DMS153 treated with DMSO at 0.1 percent for 48 hours (cell line): Measurements from ENCODE around the gene TMEM8B.
"Not testable (repeated sequence)": the region's sequence is repeated elsewhere in the genome, so short reads cannot be mapped to it uniquely, and the experiment has no call there.

Experiments used
- DNase-seq: peaks from one replicate; lab custom pipeline; 2025; ENCODE audit not compliant: unreplicated experiment; lab: John Stamatoyannopoulos, UW

Gene TMEM8B

DNA sequence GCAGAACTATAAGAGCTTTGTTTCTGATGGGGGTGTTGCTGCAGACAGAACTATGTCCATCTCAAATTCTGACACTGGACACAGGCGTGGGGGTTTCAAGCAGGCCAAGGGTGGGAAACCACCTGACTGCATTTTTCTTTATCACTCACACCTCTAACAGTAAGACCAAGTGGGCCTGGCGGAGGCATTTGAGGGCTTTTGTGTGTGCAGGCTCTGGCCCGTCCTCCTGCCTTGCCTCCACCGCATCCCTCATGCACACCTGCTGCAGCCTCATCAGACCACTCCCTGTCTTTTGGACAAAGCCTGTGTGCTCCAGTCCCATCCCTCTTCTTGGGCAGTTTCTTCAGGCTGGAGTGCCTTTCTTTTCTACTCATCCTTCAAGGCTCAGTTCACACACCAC, 33.3 kb downstream of the TMEM8B start:
- DNase-seq: no peak

DNA sequence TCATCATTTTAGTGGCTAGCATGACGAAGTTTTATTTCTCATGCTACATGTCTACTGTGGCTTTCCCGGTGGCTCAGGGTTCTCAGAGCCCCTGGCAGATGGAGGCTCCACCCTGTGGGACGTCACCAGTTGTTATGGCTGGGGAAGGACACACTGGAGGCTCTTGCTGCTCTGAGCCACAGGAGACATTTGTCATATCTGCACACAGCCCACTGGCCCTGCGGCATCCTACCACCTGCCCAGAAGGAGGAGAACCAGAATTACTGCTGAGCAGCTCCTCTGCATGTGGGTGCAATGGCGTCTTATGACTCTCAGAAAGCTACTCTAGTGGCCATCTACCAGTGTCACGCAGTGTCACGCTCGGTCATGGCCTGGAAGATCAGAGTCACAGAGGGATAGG, 34.6 kb downstream of the TMEM8B start:
- DNase-seq: no peak

DNA sequence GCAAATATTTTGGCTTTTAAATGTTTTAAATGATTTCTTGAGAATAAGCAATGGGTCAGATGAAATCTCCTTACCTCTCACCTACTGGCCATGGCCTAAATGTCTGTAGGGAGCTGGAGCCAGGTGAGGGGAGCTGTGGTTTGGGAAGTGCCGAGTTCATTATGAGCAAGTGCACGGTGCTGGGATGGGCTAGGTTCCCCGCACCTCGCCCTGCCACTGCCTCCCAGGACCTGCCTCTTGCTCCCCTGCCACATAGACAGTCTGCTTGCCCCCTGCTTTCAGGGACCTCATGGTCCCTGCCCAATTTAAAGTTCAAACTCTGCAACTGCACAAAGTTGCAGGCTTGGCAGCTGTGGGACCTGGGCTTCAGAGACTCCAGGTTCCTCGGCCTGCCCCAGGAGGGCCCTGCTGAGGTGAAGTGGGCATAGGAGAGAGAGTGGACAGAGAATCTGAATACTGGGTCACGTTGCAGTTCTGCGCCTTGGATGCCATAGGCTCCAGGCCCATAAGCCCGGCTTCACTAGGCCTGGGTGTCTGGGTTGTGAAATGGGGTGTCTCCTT, 35.7 kb downstream of the TMEM8B start:
- DNase-seq: no peak

DNA sequence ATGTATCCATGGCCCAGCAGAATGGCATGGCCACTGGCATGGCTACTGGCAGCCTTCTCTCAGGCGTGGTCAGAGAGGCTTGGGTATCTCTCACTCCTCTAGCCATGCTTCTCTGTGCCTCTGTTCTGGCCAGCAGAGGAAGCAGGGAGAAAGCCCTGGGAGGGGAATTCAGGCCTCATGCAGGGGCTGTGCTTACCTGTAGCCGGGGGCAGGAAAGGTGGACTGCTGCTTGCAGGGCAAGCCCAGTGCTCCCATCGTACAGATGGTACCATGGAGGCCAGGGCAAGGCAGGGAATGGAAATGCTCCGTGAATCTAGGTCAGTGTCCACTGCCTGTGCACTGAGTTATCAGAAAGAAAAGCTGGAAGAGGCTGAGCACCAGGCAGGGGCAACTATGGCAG, 38.5 kb downstream of the TMEM8B start:
- DNase-seq: no peak

DNA sequence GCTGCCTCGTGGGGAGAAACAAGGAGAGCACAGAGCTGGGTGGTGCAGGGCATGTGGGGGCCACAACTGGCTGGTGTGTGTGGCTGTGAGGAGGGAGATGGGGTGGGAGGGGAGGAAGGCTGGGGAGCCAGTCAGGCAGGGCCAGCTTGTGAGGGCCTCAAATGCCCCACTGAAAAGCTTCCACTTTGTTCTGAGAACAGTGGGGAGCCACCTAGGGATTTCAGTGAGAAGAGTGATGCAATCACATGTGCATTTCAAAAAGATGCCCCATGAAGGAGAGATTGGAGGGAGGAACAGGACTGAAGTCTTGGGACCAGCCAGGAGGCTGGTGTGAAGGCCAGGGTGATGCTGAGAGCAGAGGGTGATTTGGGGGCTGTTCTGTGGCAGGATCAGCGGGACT, 39.9 kb downstream of the TMEM8B start:
- DNase-seq: no peak

DNA sequence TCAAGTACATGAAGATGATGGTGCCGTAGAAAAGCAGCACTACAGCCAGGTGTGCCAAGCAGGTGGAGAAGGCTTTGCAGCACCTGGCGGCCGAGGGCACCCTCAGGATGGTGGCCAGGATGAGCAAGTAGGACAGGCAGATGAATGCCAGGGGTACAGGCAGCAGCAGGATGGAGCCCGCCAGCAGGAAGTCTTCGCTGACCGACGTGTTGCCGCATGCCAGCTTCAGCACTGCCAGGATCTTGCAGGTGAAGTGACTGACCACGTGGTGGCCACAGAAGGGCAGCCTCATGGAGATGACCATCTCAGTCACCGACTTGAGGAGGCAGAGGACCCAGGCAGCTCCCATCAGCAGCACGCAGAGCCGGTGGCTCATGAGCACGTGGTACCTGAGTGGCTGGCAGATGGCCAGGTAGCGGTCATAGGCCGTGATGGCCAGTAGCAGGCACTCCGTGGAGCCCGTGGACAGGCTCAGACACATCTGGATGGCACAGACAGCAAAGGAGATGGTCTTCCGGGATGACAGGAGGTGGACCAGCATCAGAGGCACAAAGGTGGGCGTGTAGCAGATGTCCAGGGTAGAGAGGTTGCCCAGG, 40.7 kb downstream of the TMEM8B start:
- DNase-seq: no peak

DNA sequence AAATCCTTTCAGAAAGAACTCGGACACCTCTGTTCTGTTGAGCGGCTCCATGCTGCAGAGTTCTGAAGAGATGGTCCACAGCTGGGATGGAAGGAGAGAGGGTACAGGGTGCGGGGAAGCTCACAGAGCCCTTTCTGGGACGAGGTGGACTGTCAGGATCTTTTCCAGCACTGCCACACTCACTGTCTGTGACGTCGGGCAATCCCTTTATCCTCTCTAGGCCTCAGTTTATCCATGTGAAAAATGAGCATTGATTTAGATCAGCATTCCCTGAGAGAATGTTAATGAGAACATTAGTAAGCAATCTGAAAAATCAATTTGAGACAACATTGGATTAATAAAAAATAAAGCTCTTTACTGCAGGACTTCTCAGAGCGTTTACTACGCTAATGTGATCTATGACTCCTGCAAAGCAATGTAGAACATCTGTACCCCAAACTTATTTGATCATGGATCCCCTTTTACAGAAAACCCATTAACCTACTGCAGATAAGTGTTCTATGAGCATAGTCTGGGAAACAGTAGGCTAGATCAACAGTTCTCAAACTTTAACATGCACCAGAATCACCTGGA, 41.4 kb downstream of the TMEM8B start, which contains the start of gene OR13J1:
TSS of gene OR13J1 (minus strand) at position 51 of the 573 bp plus-strand sequence. CDS start at position 51, 0 bp downstream.
- DNase-seq: no peak

DNA sequence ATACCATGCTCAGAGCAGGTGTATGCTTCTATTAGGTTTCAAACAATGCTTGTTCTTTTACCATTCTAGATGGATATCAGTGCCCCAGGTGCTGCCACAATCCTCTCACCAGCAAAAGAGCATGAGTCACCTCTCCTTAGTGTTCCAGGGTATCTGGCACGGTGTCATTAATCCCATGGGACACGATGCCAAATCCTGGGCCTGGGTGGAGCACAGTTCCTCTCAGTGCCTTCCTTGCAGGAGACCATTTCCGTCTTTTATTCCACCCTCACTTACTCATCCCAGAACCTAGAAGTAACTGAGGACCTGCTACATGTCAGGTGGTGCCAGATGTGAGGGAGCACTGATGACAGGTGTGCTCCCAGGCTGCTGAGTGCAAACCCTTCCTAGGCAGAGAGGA, 42.5 kb downstream of the TMEM8B start:
- no peak for DNase-seq

DNA sequence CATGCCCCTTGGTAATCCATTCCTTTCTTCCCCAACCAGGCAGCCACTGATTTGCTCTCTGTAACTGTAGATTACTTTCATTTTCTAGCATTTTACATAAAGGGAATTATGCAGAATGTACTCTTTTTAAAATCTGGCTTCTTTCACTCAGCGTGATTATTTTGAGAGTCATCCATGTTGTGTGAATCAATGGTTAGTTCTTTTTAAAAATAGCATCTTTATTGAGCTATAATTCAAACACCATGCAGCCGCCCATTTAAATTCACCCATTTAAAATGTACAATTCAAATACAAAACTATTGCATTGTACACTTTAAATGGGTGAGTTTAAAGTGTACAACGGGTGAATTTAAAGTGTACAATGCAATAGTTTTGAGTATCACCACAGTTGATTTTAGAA, 43.5 kb downstream of the TMEM8B start:
- DNase-seq: no peak

DNA sequence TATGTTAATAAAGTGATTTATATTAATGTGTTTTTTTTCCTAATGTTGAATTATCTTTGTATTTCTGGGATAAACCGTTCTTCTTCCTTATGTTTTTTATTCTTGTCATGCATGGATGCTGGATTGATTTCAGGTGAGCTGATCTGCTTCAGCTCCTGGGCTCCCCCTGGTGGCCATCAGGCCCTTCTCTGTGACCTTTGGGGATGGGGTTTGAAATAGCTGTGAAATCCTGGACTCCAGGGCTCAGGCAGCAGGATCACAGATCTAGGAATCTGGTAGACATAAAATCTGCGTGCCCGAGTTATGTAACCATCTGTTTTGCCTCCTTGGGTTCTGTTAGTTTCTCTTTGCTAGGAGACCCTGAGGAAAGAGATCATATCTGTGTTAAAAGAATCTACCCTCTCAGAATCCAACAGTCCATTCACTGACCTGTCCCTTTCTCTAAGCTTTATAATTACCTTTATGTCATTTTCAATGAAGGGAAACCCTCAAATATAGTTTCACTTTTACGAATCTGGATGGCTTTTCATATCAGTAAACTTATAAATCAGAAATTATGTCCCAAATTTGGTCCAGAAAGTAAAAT, 53.3 kb downstream of the TMEM8B start:
- DNase-seq: peak; percentile 40

DNA sequence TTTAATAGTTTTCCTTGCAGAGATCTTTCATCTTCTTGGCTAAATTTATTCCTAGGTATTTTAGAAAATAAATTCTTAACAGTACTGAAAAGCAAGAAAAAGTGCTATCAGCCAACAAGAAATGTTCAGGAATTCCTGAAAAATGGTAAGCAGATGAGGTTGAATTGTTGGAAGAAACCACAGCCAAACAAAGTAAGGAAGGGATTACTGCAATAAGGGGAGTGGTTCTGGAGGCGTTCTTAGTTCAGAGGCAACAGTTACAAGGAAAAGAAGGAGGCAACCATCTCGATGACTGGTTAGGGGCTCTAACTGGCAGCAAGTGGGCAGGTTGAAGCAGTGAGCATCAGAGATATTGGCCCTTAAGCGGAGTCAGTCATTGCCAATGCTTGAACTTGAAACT, 54.0 kb downstream of the TMEM8B start:
- DNase-seq: no peak

DNA sequence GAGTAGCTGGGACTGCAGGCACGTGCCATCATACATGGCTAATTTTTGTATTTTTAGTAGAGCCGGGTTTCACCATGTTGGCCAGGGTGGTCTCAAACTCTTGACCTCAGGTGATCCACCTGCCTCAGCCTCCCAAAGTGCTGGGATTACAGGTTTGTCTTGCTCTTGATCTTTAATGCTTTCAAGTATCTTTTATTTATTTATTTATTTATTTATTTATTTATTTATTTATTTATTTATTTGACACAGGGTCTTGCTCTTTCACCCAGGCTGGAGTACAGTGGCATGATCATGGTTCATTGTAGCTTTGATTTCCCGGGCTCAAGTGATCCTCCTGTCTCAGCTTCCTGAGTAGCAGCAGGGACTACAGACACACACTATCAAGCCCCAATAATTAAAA, 55.9 kb downstream of the TMEM8B start:
- not testable (repeated sequence) for DNase-seq

DNA sequence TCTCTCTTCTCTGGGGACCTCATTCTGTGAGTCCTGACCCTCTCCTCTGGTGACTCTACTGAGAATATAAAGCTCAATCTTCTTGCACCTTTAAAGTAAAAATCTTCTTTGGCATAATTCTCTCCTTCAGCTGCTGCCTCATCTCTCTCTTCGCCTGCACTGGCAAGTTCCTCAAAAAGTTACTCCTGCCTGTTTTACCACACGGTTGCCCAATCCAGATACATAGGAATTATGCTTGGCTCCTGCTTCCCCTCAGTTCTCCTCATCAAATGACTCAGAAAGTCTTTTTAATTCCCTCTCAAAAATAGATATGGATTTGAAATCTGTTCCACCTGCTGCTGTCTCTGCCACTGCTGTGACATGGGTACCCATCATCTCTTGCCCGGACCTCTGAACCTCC, 62.6 kb downstream of the TMEM8B start:
- no peak for DNase-seq

DNA sequence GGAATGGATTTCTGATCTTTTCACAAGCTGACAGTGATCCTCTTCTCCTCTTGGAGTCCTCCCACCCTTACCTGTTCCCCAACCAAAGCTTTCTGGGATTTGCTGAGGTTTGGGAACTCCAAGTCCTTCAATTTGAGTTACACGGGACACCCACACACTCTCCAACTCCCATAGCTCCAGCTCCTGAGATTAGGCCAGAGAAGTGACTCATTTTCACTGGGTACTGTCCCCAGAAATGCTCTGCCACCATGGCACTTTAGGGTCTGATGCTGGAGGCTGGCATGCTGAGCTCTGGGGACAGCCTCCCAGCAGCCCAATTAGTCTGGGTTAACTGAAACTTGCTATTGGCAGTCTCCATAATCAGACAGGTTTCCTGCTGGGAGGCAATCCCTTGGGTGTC, 63.0 kb downstream of the TMEM8B start:
- no peak for DNase-seq

DNA sequence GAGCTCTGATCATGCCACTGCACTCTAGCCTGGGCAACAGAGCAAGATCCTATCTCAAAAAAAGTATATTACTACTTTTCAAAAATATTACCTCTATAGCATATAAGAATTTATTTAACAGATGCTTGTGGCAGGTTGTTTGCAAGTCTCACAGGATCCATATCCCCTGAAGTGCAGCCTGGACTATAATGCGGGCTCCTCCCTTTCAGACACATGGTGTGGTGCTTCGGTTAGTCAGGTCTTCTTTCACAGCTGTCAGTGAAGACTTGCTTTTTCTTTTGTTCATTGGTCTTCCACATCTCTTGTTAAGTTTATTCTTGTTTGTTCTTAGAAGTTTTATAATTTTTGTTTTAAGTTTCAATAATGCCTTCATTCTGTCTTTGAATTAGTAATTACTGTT, 67.5 kb downstream of the TMEM8B start:
- no peak for DNase-seq

DNA sequence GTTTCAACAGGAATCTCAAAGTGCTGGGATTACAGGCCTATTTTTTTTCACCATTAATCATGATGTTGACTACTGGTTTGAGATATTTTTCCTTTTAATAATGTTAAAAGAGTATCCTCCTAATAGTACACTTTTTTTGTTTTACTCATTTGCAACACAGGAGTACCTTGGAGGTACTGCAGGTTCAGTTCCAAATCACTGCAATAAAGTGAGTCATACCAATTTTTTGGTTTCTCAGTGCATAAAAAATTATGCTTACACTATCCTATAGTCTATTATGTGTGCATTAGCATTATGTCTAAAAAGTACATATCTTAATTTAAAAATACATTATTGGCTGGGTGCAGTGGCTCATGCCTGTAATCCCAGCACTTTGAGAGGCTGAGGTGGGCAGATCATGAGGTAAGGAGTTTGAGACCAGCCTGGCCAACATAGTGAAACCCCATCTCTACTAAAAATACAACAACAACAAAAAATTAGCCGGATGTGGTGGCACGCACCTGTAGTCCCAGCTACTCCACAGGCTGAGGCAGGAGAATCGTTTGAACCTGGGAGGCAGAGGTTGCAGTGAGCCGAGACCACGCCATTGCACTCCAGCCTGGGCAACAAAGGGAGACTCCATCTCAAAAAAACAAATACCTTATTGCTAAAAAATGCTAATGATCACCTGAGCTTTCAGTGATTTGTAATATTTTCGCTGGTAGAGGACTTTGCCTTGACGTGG, 68.5 kb downstream of the TMEM8B start:
- not testable (repeated sequence) for DNase-seq

DNA sequence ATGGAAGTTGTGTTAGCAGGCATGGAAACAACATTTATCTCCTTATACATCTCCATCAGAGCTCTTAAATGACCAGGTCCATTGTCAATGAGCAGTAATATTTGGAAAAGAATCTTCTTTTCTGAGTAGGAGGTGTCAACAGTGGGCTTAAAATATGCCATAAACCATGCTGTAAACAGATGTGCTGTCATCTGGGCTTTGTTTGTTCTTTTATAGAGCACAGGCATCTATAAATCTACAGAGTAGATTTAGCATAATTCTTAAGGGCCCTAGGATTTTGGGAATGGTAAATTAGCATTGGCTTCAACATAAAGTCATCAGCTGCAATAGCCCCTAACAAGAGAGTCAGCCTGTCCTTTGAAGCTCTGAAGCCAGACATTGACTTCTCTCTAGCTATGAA, 69.3 kb downstream of the TMEM8B start:
- DNase-seq: no peak

DNA sequence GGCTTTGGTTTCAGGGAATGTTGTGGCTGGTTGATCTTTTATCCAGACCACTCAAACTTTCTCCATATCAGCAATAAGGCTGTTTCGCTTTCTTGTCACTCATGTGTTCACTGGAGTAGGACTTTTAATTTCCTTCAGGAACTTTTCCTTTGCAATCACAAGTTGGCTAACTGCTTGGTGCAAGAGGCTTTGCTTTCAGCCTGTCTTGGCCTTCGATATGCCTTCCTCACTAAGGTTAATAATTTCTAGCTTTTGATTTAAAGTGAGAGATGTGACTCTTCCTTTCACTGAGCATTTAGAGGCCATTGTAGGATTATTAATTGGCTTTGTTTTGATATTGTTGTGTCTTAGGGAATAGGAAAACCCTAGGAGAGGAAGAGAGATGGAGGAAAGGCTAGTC, 70.0 kb downstream of the TMEM8B start:
- no peak for DNase-seq

DNA sequence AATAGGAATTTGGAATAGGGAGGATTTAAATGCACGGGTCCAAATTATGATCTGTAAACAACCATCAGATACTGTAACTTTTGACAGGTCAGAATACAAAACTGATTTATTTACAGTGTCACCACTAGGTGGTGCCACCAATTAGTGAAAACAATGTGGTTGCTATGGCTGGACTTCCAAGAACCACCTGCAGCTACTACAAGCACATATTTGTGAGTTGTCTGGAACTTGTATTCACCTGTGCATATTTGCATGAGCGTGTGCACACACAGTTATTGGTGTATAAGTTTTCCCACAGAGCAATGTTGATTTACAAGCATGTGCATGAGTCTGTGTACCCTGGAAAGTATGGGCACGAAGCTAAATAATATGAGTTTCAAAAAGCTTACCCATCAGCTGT, 74.0 kb downstream of the TMEM8B start:
- DNase-seq: peak; percentile 59

DNA sequence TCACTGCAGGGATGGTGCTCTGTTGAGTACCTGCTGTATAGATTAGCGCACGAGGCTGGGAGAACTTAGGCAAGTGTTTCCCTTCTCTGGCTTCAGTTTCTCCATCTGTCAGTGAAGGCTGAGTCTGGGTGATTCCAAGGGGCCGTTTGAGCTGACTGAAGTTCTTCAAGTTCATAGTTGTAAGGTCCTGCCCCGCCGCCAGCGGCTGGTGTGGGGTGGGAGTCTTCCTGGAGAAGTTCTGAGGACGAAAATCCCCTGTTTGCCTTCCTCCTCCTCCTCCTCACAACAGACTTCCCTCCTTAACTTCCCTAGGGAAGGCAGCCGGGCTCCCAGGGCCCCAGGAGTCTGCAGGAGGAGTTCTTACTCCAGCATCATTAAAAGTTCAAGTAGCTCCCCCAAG, 75.3 kb downstream of the TMEM8B start:
- DNase-seq: no peak

DNA sequence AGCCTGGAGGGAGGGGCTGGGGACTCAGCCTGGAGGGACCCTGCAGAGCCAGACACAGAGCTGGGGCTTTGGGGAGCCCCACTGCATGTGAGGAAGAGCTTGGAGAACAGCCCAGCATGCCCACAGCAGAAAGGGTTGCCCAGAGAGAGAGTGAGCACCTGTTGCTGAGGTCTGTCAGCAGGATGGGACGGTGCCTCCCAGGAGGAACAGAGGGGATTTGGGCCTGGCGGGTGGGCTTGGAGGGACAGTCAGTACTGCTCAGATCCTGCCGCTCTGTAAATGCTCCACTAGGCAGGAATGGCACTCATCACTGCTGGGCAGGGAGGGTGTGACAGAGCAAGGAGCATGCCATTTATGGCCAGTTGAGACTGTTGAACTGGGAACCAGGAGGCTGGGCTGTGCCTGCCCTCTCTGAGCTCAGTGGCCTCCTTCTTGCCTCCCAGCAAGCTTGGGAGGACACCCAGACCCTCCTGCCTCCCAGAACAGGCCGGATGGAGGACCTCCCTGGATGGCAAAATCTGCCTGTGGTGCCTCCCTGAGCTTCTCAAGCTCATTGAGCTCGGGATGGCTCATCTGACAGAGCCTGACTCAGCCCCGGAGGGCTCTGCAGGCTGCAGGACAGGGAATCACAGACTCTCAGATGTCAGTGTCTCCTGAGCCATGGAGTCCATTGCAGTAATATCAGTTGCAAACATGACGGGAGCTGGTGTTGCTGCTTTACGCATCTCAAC, 76.2 kb downstream of the TMEM8B start:
- DNase-seq: no peak
